Measurements from ENCODE around the gene MORF4L1.
"Not testable (repeated sequence)": the region's sequence is repeated elsewhere in the genome, so short reads cannot be mapped to it uniquely, and the experiment has no call there.

The MORF4L1 gene

GRCh38 chr15:78927077-78927790 lies 54.5 kb downstream of the MORF4L1 start:
- DNase-seq: no peak

- not testable (repeated sequence) for DNase-seq
Measured at GRCh38 chr15:78928176-78928575, 55.5 kb downstream of the MORF4L1 start.

GRCh38 chr15:78928616-78929093 lies 56.0 kb downstream of the MORF4L1 start:
- DNase-seq: no peak

GRCh38 chr15:78929536-78930264 lies 57.0 kb downstream of the MORF4L1 start:
- no peak for DNase-seq

GRCh38 chr15:78930577-78931388 lies 58.1 kb downstream of the MORF4L1 start:
- DNase-seq: no peak

GRCh38 chr15:78931439-78932257 lies 59.0 kb downstream of the MORF4L1 start:
- no peak for DNase-seq

- DNase-seq: no peak
Measured at GRCh38 chr15:78932258-78932808, 59.6 kb downstream of the MORF4L1 start.

- DNase-seq: no peak
Measured at GRCh38 chr15:78933187-78933822, 60.6 kb downstream of the MORF4L1 start.

GRCh38 chr15:78933823-78934654 lies 61.3 kb downstream of the MORF4L1 start:
- DNase-seq: no peak

- DNase-seq: no peak
Measured at GRCh38 chr15:78934655-78935023, 61.9 kb downstream of the MORF4L1 start.

GRCh38 chr15:78937132-78937739 lies 64.5 kb downstream of the MORF4L1 start:
- DNase-seq: no peak

- no peak for DNase-seq
Measured at GRCh38 chr15:78938658-78939488, 66.2 kb downstream of the MORF4L1 start.

- DNase-seq: no peak
Measured at GRCh38 chr15:78942741-78943140, 70.1 kb downstream of the MORF4L1 start.

GRCh38 chr15:78943692-78944091 lies 71.0 kb downstream of the MORF4L1 start:
- DNase-seq: no peak

- no peak for DNase-seq
Measured at GRCh38 chr15:78944202-78944625, 71.5 kb downstream of the MORF4L1 start.

GRCh38 chr15:78944669-78945407 lies 72.1 kb downstream of the MORF4L1 start, which contains the start of gene CTSH:
Gene CTSH, minus strand, starts transcription at chr15:78945046. Its CDS starts 65 bp downstream, at chr15:78944981.
- peak; percentile 64 for DNase-seq

GRCh38 chr15:78946493-78946892 lies 73.8 kb downstream of the MORF4L1 start:
- no peak for DNase-seq

GRCh38 chr15:78947506-78947905 lies 74.8 kb downstream of the MORF4L1 start:
- no peak for DNase-seq

Measured in effector CD8-positive, alpha-beta T cell (primary cell).